ENCODE measurements around the gene HERC2.

Gene HERC2

DNA sequence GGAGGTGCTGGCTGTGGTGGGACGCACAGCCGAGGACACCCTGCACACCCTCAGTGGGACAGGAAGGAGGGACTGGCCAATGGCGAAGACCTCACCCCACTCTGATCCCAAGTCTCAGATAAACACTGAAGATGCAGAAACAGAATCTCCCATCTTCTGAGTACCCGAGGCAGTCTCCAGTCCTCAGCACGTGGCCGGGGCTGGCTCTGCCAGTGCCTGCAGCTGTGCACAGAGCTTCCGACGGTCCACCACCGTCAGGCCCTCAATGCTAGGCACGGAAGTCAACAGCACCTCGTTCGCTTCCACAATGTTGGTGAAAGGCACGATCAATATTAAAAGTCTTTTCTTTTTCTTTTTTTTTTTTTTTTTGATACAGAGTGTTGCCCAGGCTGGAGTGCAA, 206.1 kb downstream of the HERC2 start:
- Histone ChIP-seq H3K27me3 (ENCODE audit: insufficient read depth, low read depth) (no peaks in the 10 kb centered on the region), H3K79me2 (ENCODE audit: insufficient read depth, low read depth) (no peaks in the 10 kb centered on the region), H3K4me3 (IDR thresholded peaks at IDR 0.05; ENCODE audit: insufficient read depth, low read depth, low read length) (no peak overlapping the region), H3K9ac (no peak overlapping the region), H4K20me1 (ENCODE audit: insufficient read depth) (no peaks in the 10 kb centered on the region), H3K4me2 (no peak overlapping the region), H2AFZ (ENCODE audit: low read depth) (no peak overlapping the region), H3K4me1 (ENCODE audit: low read depth, poor library complexity, severe bottlenecking) (no peaks in the 10 kb centered on the region), H3K27ac (no peak overlapping the region), H3K36me3 (ENCODE audit: insufficient read depth) (no peaks in the 10 kb centered on the region)
- TF ChIP-seq, protein P1, sequence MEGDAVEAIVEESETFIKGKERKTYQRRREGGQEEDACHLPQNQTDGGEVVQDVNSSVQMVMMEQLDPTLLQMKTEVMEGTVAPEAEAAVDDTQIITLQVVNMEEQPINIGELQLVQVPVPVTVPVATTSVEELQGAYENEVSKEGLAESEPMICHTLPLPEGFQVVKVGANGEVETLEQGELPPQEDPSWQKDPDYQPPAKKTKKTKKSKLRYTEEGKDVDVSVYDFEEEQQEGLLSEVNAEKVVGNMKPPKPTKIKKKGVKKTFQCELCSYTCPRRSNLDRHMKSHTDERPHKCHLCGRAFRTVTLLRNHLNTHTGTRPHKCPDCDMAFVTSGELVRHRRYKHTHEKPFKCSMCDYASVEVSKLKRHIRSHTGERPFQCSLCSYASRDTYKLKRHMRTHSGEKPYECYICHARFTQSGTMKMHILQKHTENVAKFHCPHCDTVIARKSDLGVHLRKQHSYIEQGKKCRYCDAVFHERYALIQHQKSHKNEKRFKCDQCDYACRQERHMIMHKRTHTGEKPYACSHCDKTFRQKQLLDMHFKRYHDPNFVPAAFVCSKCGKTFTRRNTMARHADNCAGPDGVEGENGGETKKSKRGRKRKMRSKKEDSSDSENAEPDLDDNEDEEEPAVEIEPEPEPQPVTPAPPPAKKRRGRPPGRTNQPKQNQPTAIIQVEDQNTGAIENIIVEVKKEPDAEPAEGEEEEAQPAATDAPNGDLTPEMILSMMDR (conservative IDR thresholded peaks at IDR 0.05; ENCODE audit: low read depth, low read length) = no peak

DNA sequence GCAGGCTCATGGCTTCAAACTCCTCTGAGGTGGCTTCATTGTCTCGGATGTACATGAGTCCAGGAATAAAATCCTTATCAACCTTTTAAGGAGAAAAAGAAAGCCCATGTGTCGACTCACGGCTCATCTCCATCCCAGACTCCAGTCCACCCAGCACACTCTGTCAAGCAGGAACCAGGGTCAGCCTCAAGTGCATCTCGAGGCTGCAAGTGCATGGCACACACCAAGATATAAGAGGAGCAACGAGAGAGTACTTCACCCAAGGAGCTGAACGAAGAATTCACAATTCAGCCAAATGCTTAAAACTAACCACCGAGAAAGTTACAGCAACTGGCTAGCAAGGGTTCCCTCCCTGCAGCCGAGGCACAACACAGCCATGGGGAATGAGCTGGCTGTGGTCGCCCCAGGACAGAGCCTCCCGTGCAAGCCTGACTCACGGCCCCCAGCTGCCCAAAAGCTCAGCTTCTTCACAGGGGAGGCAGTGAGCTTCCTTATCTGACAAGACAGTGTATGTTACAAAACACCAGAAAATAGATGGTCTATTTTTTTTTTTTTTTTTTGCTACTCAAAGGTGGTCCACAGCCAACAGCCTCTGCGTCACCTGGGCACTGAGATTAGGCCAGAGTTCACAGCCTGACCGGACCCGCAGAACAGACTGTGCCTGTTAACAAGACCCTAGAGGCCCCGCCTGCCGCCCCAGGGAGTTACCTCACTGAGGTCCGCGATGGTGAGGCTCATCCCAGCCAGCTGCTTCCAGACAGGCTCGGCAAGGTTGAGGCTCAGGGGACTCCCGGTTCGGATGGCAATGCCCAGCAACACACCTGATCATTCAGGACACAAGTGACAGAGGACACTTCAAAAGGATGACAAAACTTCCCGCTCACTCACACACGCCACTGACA, 207.0 kb downstream of the HERC2 start:
- H3K9ac ChIP-seq = no peak overlapping the region
- H3K4me3 ChIP-seq (IDR thresholded peaks at IDR 0.05; ENCODE audit: insufficient read depth, low read depth, low read length) = no peak overlapping the region
- H3K79me2 ChIP-seq (ENCODE audit: insufficient read depth, low read depth) = no peaks in the 10 kb centered on the region
- H3K27me3 ChIP-seq (ENCODE audit: insufficient read depth, low read depth) = no peaks in the 10 kb centered on the region
- TF ChIP-seq, protein P1 (conservative IDR thresholded peaks at IDR 0.05; ENCODE audit: low read depth, low read length) = no peak
- no peak overlapping the region for H3K27ac ChIP-seq
- H2AFZ ChIP-seq (ENCODE audit: low read depth) = no peak overlapping the region
- no peak overlapping the region for H3K4me2 ChIP-seq
- no peaks in the 10 kb centered on the region for H3K4me1 ChIP-seq (ENCODE audit: low read depth, poor library complexity, severe bottlenecking)
- no peaks in the 10 kb centered on the region for H4K20me1 ChIP-seq (ENCODE audit: insufficient read depth)
- no peaks in the 10 kb centered on the region for H3K36me3 ChIP-seq (ENCODE audit: insufficient read depth)

DNA sequence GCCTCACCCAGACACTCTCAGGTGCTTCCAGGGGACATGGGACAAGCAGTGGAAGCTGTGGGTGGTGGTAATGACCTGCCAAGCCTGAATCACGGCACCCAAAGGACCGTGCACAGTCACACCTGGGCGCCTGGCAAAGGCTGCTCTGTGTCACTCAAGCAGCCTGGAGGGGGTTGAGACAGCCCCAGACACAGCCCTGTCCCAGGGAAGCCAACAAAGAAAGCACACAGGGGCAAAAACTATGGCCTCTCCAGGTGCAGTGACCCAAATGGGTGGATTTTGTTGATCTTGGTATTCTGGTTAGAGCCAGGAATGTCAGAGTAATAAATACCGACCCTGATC, 207.9 kb downstream of the HERC2 start:
- no peaks in the 10 kb centered on the region for H3K27me3 ChIP-seq (ENCODE audit: insufficient read depth, low read depth)
- no peaks in the 10 kb centered on the region for H3K36me3 ChIP-seq (ENCODE audit: insufficient read depth)
- no peaks in the 10 kb centered on the region for H3K79me2 ChIP-seq (ENCODE audit: insufficient read depth, low read depth)
- no peak overlapping the region for H3K9ac ChIP-seq
- no peak overlapping the region for H3K4me2 ChIP-seq
- no peaks in the 10 kb centered on the region for H3K4me1 ChIP-seq (ENCODE audit: low read depth, poor library complexity, severe bottlenecking)
- H3K4me3 ChIP-seq (IDR thresholded peaks at IDR 0.05; ENCODE audit: insufficient read depth, low read depth, low read length) = no peak overlapping the region
- TF ChIP-seq, protein P1 (conservative IDR thresholded peaks at IDR 0.05; ENCODE audit: low read depth, low read length) = no peak
- no peak overlapping the region for H2AFZ ChIP-seq (ENCODE audit: low read depth)
- H4K20me1 ChIP-seq (ENCODE audit: insufficient read depth) = no peaks in the 10 kb centered on the region
- no peak overlapping the region for H3K27ac ChIP-seq

DNA sequence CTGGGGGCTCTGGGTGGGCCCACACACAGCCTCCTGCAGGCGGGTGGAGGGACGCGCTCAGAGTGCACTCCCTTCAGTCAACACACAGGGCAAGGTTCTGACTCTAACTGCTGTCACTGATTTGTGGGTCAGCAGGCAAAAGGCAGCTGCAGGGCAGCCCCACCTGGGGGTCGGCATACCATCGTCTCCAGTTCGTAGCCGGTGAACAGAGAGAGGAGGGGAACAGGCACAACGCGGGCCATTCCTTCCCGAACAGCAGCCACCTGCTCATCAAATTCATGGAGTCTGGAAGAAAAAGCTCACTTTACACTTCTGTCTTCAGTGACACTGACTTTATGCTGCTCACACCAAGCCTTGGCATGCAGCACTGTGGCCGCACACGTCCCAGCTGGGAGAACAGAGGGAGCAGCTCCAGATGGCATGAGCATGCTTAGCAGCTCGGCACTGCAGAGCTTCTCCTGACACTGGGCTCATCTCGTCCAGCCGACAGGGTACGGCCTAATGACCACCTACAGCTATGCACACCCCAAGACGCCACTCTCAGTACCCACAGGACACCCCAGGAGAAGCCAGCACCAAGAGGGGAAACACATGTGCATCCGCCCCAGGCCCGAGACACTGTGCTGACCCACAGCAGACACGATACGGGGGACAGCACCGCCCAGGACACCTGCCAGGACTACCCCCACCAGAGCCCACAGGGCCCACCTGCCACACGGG, 208.4 kb downstream of the HERC2 start:
- Histone ChIP-seq H3K36me3 (ENCODE audit: insufficient read depth) (no peaks in the 10 kb centered on the region), H3K9ac (no peak overlapping the region), H3K79me2 (ENCODE audit: insufficient read depth, low read depth) (no peaks in the 10 kb centered on the region), H3K4me2 (no peak overlapping the region), H2AFZ (ENCODE audit: low read depth) (no peak overlapping the region), H3K27me3 (ENCODE audit: insufficient read depth, low read depth) (no peaks in the 10 kb centered on the region), H3K4me1 (ENCODE audit: low read depth, poor library complexity, severe bottlenecking) (no peaks in the 10 kb centered on the region), H3K4me3 (IDR thresholded peaks at IDR 0.05; ENCODE audit: insufficient read depth, low read depth, low read length) (no peak overlapping the region), H3K27ac (no peak overlapping the region), H4K20me1 (ENCODE audit: insufficient read depth) (no peaks in the 10 kb centered on the region)
- TF ChIP-seq, protein P1 (conservative IDR thresholded peaks at IDR 0.05; ENCODE audit: low read depth, low read length) = no peak

Measured in KMS-11 (cell line).